Lower leg skin (tissue), 3 donors: ENCODE results near the gene SRRM3.
"Not testable (repeated sequence)": the region's sequence is repeated elsewhere in the genome, so short reads cannot be mapped to it uniquely, and the experiment has no call there.

Source experiments
- CTCF ChIP-seq, 3 donors: fragments of 450-650 bp; IDR thresholded peaks; one replicate each; pipeline ENCODE4 v1.5.1; 2016; ENCODE audit warnings: antibody characterized with exemption in 3 of 3, mild to moderate bottlenecking in 3 of 3, moderate library complexity in 2 of 3
- POLR2A ChIP-seq, 2 donors: fragments of 450-650 bp; IDR thresholded peaks; one replicate each; pipeline ENCODE4 v1.6.1; 2016 to 2017; ENCODE audit warnings: antibody characterized with exemption in 2 of 2, mild to moderate bottlenecking in 1 of 2, moderate library complexity in 1 of 2

GRCh38 chr7:76156992-76157685, 44.6 kb upstream of the SRRM3 start:
- not testable (repeated sequence) for TF ChIP-seq CTCF, POLR2A (IDR thresholded peaks at IDR 0.05)
